ENCODE data around the gene DENND6B. TPM values are rescaled to one million over a fixed set of nuclear protein-coding genes. Genes with fewer than 3 reads are reported as not detected.
A peak's percentile ranks its signal among the peaks of the same experiment; 100 is the strongest.

Gene DENND6B
- total and polyA plus RNA-seq, 2 of the 13 experiments (the other 11 are each of a cell fraction or from before 2014, with no cell fraction given), result 0.95 to 3.8 TPM

- no peak for TF ChIP-seq NONO (IDR thresholded peaks at IDR 0.05)
- TF ChIP-seq NONO (CRISPR knock-in tag; conservative IDR thresholded peaks at IDR 0.05), result no peak
- TF ChIP-seq ZNF570 (CRISPR knock-in tag; IDR thresholded peaks at IDR 0.05; ENCODE audit: borderline replicate concordance), result no peak
- TF ChIP-seq ZNF230 (CRISPR knock-in tag; IDR thresholded peaks at IDR 0.05), result no peak
- TF ChIP-seq DBP (CRISPR knock-in tag; IDR thresholded peaks at IDR 0.05; ENCODE audit: not compliant biosample characterization), result no peak
- TF ChIP-seq ZNF354B (CRISPR knock-in tag; IDR thresholded peaks at IDR 0.05), result no peak
- TF ChIP-seq RFXAP (CRISPR knock-in tag; IDR thresholded peaks at IDR 0.05; ENCODE audit: borderline replicate concordance), result no peak
- no peak for TF ChIP-seq HOMEZ (CRISPR knock-in tag; IDR thresholded peaks at IDR 0.05; ENCODE audit: low read depth)
- no peak for TF ChIP-seq ZBTB20 (CRISPR knock-in tag; IDR thresholded peaks at IDR 0.05; ENCODE audit: borderline replicate concordance, low read depth)
- no peak for TF ChIP-seq IKZF4 (CRISPR knock-in tag; IDR thresholded peaks at IDR 0.05; ENCODE audit: borderline replicate concordance, low read depth, not compliant biosample characterization)
- TF ChIP-seq YEATS4 (CRISPR knock-in tag; IDR thresholded peaks at IDR 0.05; ENCODE audit: borderline replicate concordance), result no peak
- TF ChIP-seq NR0B2 (CRISPR knock-in tag; IDR thresholded peaks at IDR 0.05), result no peak
- peak; percentile 84 for TF ChIP-seq RARA (CRISPR knock-in tag; IDR thresholded peaks at IDR 0.05)
- no peak for TF ChIP-seq TOE1 (CRISPR knock-in tag; IDR thresholded peaks at IDR 0.05)
- TF ChIP-seq CCDC6 (CRISPR knock-in tag; IDR thresholded peaks at IDR 0.05), result no peak
- no peak for TF ChIP-seq ZNF296 (CRISPR knock-in tag; conservative IDR thresholded peaks at IDR 0.05)
- TF ChIP-seq ZMYM4 (CRISPR knock-in tag; IDR thresholded peaks at IDR 0.05), result no peak
- no peak for TF ChIP-seq ZNF256 (CRISPR knock-in tag; conservative IDR thresholded peaks at IDR 0.05)
- TF ChIP-seq ZSCAN25 (CRISPR knock-in tag; IDR thresholded peaks at IDR 0.05), result no peak
- TF ChIP-seq, protein P1, sequence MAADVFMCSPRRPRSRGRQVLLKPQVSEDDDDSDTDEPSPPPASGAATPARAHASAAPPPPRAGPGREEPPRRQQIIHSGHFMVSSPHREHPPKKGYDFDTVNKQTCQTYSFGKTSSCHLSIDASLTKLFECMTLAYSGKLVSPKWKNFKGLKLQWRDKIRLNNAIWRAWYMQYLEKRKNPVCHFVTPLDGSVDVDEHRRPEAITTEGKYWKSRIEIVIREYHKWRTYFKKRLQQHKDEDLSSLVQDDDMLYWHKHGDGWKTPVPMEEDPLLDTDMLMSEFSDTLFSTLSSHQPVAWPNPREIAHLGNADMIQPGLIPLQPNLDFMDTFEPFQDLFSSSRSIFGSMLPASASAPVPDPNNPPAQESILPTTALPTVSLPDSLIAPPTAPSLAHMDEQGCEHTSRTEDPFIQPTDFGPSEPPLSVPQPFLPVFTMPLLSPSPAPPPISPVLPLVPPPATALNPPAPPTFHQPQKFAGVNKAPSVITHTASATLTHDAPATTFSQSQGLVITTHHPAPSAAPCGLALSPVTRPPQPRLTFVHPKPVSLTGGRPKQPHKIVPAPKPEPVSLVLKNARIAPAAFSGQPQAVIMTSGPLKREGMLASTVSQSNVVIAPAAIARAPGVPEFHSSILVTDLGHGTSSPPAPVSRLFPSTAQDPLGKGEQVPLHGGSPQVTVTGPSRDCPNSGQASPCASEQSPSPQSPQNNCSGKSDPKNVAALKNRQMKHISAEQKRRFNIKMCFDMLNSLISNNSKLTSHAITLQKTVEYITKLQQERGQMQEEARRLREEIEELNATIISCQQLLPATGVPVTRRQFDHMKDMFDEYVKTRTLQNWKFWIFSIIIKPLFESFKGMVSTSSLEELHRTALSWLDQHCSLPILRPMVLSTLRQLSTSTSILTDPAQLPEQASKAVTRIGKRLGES (CRISPR knock-in tag; IDR thresholded peaks at IDR 0.05; ENCODE audit: borderline replicate concordance), result no peak
- TF ChIP-seq FOXJ3 (CRISPR knock-in tag; IDR thresholded peaks at IDR 0.05; ENCODE audit: borderline replicate concordance), result no peak
- TF ChIP-seq SMAD3 (CRISPR knock-in tag; IDR thresholded peaks at IDR 0.05), result no peak
- TF ChIP-seq MTF2 (CRISPR knock-in tag; IDR thresholded peaks at IDR 0.05; ENCODE audit: borderline replicate concordance), result no peak
Observed at GRCh38 chr22:50314455-50315288, 12.1 kb downstream of the DENND6B start (continued).

All from HepG2 (cell line).